ENCODE measurements around the gene PTPN11.
"Not testable (repeated sequence)": the region's sequence is repeated elsewhere in the genome, so short reads cannot be mapped to it uniquely, and the experiment has no call there.

Gene PTPN11

DNA sequence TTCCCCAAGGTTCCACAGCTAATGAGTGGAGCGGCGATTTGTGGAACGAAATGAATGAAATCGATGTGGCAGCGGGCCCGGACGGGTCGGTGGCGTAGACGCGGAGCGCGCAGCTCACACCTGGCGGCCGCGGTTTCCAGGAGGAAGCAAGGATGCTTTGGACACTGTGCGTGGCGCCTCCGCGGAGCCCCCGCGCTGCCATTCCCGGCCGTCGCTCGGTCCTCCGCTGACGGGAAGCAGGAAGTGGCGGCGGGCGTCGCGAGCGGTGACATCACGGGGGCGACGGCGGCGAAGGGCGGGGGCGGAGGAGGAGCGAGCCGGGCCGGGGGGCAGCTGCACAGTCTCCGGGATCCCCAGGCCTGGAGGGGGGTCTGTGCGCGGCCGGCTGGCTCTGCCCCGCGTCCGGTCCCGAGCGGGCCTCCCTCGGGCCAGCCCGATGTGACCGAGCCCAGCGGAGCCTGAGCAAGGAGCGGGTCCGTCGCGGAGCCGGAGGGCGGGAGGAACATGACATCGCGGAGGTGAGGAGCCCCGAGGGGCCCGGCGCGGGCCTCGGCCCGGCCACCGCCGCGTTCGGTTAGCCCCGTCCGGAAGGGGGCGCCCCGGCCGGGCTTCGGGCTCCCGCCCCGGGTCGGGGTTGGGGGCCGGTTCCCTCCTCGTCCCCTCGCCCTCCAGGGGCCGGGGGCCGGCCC is at the start of gene PTPN11:
Gene PTPN11 (plus strand): TSS at position 340 of the 689 bp plus-strand sequence. CDS start 165 bp downstream, at position 505.
- DNase-seq (ENCODE audit: low read depth) = peak; percentile 41

DNA sequence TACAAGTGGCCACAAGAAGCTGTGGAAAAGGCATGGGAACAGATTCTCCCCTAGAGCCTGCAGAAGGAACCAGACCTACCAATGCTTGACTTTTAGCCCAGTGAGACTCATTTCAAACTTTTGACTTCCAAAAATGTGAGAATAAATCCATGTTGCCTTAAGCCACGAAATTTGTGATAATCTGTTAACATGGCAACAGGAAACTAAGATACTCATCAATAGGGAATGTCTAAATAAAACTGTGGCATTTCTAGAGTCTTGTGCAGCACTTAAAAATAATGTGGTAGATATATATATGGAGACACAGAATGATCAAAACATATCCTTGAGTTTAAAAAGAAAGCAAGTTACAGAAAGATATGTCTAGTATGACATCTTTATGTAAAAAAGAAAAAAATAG is 48.5 kb upstream of the PTPN11 start:
- no peak for DNase-seq (ENCODE audit: low read depth)

DNA sequence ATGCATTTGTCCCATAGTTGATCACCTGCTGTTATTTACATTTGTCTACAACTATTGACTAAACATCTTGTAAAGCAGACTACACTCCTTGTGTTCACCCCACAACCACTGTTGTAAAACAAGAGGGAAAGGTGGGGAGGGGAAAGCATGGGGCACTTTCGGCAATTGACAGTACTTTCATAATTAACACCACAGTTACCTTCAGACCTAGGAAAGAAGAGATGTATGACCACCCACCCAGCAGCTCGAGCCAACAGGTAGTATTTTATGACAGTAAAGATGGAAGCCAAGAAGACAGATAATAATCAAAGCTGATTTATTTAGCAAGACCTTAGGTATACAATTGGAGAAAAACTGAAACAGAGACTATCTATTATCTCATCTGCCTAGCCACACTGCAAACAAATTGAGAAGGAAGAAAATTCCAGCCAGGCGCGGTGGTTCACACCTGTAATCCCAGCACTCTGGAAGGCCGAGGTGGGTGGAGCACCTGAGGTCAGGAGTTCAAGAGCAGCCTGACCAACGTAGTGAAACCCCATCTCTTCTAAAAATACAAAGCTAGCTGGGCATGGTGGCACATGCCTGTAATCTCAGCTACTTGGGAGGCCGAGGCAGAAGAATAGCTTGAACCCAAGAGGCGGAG is 47.8 kb upstream of the PTPN11 start:
- DNase-seq (ENCODE audit: low read depth) = no peak

DNA sequence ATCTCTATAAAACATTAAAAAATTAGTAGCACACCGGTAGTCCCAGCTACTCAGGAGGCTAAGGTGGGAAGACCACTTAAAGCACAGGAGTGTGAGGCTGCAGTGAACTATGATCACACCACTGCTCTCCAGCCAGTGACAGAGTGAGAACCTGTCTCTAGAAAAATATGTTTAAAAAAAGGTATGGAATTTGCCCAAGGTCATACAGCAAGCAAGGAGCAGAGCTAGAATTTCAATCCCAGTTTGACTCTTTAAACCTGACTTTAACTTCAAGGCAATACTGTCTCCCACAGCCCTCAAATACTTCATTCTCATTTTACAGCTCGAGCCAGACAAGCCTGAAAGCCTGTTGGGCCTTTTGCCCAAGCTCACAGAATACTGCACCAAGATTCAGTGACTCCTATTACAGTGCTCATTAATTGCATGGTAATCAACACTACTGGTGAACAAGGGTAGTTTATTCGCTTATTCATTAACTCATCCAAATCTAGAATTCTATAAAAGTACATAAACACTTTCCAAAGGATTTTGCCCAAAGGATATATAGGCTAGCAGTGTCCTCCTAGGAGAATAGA is 44.5 kb upstream of the PTPN11 start:
- no peak for DNase-seq (ENCODE audit: low read depth)

DNA sequence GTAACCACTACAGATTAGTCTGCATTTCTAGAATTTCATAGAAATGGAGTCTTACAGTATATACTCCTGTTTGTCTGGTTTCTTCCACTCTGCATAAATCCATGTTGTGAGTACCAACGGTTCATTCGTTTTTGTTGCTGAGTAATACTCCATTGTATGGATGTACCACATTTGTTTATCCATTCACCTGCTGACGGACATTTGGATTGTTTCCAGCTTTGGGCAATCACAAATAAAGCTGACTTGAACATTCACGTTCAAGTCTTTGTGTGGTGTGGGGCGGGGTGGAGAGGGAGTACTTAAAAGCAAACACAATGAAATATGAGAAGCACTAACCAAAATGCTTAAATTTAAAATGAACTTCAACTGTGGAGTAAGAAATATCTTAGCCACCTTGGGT is 43.6 kb upstream of the PTPN11 start:
- no peak for DNase-seq (ENCODE audit: low read depth)

DNA sequence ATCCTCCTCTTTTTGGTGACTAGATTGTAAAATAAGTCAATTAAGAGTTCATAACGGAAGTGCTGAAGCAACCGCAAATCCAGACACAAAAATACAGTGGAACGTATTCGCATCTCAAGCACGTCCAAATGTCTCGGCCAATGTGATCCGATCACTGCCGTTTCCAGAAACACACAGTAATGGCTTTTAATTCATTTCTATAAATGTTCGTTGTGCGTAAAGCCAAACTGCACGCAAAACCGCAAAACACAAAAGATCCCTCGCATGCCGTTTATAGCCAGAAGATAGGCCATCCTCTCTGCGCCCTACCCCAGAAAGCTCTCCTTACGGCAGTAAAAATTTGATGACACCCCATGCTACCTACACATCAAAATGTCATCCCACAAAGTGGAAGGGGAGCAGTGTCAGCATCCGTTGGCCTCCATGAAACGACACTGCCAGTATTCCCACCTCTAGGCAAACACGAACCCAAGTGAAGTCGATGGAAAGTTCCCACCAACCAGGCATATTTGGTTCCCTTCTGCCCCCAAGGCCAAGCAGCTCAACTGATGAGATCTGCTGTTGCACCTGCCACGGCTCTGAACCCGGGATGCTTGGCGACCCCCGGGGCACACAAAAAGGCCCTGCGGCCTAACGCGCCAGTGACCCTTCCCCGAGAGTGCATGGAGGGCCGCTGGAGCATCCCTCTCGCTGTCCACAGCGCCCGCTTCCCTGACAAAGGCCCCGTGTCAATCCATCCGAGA is 37.9 kb upstream of the PTPN11 start:
- no peak for DNase-seq (ENCODE audit: low read depth)

DNA sequence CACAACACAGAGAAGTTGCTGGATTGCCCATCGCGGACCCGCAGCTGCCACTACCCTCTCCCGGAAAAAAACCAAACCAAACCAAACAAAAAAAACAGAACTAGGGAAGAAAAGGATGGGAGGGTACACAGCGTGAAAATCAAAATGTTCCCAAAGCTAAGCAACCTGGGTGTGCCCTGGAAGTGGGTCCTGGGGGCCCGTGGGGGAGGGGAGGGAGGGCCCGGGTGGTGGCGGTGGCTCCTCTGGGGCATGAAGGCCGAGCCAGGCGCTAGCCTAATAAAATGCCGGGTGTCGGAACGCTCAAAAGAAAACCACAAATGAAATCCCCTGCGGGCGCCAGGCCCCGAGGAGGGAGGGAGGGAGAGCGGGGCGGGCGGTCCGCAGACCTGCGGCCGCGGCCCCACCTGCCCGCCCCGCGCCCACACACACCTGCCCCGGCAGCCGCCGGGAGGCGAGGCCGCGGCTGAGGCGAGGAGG is 37.3 kb upstream of the PTPN11 start:
- no peak for DNase-seq (ENCODE audit: low read depth)

DNA sequence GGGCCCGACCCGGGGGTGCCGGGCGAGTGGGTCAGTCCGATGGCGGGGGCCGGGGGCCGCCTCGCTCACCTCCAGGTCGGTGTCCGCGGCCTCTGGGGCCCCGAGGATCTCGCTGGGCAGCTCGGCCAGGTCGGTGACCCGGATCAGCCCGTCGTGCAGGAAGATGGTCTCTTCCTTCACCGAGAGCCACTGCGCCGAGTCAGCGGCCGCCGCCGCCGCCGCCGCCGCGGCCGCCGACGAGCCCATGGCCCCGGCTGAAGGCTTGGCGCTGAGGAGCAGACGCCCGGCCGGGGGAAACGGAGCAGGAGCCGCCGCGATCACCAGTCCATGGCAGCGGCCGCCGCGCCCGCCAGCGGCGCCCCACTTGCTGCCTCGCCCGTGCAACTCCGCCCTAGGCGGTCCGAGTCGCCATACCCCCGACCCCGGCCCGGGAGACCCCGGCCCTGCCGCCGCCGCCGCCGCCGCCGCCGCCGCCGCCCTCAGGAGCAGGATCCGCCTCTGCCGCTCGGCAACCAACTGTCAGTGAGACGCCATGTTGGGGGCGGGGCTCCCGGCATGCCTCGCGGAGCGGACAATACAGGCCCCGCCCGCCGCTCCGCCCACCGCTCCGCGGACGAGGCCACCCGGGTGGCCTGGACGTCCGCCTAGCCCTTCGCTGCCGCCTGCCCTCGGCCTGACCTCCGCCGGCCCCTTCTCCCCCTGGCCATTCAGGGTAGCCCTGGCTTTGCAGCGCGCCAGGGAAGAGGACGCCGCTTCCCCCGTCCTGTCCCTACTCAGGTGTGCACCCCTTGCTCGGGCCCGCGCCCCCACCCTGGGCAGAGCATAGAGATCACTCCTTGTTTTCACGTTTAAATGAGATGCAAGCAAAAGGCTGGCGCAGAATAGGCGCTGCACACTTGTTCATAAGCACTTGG is 36.6 kb upstream of the PTPN11 start, which contains the start of gene HECTD4:
Gene HECTD4 (minus strand): TSS at position 549 of the 914 bp plus-strand sequence. CDS start 303 bp downstream, at position 246.
- DNase-seq (ENCODE audit: low read depth) = peak; percentile 52

DNA sequence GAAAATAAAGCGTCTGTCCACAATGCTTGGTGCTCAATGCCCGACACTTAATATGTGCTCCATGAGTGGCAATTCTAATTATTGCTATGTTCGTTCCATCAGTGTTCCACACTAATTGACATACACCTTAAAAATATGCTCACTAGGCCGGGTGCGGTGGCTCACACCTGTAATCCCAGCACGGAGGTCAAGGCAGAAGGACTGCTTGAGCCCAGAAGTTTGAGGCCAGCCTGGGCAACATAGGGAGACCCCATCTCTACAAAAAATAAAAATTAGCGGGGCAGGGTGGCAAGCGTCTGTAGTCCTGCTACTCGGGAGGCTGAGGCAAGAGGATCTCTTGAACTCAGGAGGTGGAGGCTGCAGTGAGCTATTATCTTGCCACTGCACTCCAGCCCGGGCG is 35.9 kb upstream of the PTPN11 start:
- no peak for DNase-seq (ENCODE audit: low read depth)

DNA sequence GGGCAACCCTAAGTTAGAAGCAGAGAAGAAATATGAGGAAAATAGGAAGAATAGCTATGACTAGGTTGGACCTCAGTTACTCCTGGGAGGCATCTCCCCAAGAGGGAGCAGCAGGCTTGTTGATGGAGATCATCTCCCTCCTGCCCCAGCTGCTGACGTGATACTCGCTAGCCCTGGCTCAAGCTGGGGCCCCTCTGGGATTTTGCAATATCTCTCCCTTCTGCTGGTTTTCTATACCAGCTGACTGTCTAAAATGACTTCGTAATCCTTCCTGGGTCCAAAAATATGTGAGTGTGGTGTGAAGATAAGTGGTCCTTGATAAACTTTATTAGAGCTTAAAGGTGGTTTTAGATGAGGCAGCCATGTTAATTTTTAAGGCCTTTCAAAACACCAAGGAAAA is 32.0 kb upstream of the PTPN11 start:
- DNase-seq (ENCODE audit: low read depth) = no peak

DNA sequence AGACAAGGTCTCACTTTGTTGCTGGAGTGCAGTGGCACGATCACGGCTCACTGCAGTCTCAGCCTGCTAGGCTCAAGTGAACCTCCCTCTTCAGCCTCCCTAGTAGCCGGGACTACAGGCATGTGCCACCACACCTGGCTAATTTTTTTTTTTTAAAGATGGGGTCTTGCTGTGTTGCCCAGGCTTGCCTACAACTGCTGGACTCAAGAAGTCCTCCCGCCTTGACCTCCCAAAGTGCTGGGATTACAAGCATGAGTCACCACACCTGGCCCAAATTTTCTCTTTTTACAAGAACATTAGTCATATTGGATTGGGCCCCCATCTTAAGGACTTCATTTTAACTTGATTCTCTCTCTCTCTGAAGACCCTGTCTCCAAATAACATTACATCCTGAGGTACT is 29.5 kb upstream of the PTPN11 start:
- no peak for DNase-seq (ENCODE audit: low read depth)

DNA sequence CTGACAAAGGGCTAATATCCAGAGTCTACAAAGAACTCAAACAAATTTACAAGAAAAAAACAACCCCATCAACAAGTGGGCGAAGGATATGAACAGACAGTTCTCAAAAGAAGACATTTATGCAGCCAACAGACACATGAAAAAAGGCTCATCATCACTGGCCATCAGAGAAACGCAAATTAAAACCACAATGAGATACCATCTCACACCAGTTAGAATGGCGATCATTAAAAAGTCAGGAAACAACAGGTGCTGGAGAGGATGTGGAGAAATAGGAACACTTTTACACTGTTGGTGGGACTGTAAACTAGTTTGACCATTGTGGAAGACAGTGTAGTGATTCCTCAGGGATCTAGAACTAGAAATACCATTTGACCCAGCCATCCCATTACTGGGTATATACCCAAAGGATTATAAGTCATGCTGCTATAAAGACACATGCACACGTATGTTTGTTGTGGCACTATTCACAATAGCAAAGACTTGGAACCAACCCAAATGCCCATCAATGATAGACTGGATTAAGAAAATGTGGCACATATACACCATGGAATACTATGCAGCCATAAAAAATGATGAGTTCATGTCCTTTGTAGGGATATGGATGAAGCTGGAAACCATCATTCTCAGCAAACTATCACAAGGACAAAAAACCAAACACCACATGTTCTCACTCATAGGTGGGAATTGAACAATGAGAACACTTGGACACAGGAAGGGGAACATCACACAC is 28.7 kb upstream of the PTPN11 start:
- not testable (repeated sequence) for DNase-seq (ENCODE audit: low read depth)

DNA sequence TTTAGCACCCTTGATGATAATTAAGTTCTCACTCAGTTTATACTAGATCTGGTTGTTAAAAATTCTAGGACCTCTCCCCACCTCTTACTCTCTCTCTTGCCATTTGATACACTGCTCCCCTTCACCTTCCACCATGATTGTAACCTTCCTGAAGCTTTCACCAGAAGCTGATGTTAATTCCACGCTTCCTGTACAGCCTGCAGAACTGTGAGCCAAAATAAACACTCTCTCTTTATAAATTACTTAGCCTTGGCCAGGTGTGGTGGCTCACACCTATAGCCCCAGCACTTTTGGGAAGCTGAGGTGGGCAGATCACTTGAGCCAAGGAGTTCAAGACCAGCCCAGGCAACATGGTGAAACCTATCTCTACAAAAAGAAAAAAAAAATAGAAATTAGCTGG is 25.4 kb upstream of the PTPN11 start:
- no peak for DNase-seq (ENCODE audit: low read depth)

DNA sequence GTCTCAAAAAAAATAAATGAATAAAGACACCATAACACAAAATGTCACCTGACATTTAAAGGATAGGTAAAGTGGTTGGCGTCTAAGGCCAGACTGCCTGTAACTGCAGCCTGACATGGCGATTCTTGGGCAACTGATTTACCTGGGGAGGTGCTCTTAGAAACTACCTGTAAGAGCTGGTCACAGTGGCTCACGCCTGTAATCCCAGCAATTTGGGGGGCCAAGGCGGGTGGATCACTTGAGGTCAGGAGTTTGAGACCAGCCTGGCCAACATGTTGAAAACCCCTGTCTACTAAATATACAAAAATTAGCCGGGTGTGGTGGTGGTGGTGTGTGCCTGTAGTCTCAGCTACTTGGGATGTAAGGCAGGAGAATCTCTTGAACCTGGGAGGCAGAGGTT is 17.7 kb upstream of the PTPN11 start:
- DNase-seq (ENCODE audit: low read depth) = no peak

DNA sequence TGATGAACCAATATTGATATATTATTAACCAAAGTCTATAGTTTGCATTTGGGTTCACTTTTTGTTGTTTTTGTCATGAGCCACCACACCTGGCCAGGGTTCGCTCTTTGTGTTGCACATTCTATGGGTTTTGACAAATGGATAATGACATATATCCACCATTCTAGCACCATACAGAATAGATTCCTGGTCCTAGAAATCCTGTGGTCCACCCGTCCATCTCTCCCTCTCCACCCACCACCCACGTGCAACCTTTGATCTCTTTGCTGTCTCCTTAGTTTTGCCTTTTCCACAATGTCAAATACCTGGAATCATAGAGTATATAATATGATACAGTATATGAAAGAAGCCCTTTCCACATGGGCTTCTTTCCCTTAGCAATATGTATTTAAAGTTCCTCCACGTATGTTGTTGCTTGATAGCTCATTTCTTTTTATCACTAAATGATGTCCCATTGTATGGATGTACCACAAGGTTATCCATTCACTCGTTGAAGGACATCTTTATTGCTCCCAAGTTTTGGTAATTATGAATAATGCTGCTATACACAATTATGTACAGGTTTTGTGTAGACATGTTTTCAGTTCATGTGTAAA is 16.7 kb upstream of the PTPN11 start:
- no peak for DNase-seq (ENCODE audit: low read depth)

DNA sequence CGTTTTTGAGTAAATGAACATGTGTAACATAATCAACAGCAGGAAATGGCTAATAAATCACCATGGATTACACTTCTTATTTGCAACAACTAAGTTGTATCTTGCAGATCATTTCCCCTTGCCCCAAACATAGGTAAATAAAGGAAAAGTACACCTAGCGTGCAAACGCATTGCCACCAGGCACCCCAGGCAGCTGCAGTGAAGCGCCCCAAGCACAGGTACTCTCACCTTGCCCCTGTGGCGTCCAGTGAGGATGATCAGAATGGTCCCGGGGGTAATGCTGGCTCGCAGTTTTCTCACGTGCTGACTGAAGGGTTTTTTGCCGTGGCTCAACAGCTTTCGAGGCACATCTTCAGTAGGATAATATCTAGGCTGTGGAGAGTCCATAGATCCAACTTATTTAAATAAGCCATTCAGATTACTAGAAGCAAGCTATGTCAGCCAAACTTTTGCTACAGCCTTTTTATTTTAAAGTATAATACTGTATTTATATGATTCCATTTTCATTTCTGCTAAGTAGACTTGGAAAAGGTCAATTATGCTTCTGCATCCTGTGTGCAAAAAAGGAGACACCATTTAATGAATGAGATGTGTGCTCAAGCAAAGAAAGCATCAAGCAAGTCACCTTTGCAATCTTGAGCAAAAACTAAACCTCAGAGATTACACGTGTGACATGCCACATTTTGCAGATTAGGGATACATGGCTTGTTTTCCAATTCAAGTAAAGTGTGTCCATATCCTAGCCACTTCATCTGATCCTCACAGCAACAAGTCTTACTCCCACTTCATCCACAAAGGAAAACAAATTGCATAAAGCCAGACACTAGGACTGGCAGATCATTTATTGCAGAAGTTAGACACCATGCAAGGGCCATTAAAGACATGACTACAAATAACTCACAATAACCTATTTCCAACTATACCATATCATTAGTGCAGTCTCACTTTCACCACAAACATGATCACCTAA is 11.9 kb upstream of the PTPN11 start:
- no peak for DNase-seq (ENCODE audit: low read depth)

DNA sequence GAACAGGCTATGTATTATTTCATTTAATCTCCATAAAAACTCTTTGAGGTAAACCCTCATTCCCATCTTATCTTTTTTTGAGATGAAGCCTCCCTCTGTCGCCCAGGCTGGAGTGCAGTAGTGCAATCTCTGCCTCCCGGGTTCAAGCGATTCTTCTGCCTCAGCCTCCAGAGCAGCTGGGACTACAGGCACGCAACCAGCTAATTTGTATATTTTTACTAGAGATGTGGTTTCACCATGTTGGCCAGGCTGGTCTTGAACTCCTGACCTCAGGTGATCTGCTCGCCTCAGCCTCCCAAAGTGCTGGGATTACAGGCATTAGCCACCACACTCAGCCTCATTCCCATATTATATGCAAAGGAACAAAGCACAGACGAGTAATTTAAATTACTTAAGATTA is 11.1 kb upstream of the PTPN11 start:
- DNase-seq (ENCODE audit: low read depth) = not testable (repeated sequence)

DNA sequence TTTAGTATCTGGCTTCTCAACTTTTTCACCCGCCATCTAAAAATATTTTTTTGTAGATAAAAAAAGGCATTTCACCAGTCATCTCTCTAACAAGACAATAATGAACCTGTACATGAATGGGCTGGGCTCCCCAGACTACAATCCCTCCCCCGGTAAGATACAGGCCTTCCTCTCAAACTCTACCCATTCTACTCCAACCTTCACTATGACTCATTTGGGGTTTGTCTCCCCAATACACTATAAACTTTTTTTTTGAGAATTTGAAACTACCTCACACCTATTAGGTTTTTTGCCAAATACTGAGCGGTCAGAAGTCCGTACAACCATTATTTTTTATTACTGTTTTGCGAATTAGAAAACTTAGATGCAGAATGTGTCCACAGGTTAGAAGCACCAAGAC is 10.1 kb upstream of the PTPN11 start:
- no peak for DNase-seq (ENCODE audit: low read depth)

Measured in HS-27A (cell line).